ENCODE measurements around the gene WT1. TPM values are rescaled to one million over a fixed set of nuclear protein-coding genes. Genes with fewer than 3 reads are reported as not detected.
"Not testable (repeated sequence)": the region's sequence is repeated elsewhere in the genome, so short reads cannot be mapped to it uniquely, and the experiment has no call there.

Gene WT1
- total RNA-seq, result not detected
- polyA plus RNA-seq, result not detected

DNA sequence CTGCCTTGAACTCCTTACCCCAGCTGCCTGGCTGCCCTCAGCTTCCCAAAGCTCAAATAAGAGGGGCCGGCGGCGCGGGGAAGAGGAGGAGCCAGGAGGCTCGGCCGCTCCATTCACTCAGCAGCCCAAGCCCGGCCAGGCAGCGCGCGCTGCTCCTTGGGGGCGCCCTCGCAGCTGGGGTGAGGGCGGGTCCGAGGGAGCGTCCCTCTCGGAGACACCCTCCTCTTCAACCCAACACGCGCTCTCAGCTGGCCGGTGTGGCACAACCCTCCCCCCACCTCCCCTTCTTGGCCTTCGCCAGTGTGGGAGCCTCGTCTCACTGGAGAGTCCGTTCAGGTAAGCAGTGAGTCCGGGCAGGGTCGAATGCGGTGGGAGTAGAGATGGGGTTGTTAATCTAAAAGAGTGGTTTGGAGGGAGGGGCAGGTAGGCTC lies at the start of gene WT1:
Gene WT1 (minus strand): TSS at position 29 of the 431 bp plus-strand sequence.
- DNase-seq, result no peak
- no peak within 1 kb of the TSS for H3K27ac Mint-ChIP-seq
- H3K4me1 Mint-ChIP-seq, result peaks cover 21 to 67% (median 46%) of the 10 kb centered on the region in 4 donors
- H3K9me3 Mint-ChIP-seq, result peaks cover 0 to 7% (median 0%) of the 10 kb centered on the region in 8 donors
- no peak within 1 kb of the TSS for H3K27ac ChIP-seq (ENCODE audit: low read depth, low read length)
- ChIA-PET POLR2A (ENCODE audit: partially characterized antibody) (no interaction called here), CTCF (ENCODE audit: partially characterized antibody) (no interaction called here)
- H3K36me3 Mint-ChIP-seq, result no peaks in the 10 kb centered on the region
- H3K9me3 ChIP-seq (ENCODE audit: control insufficient read depth in 1 of 2, low read length in 2 of 2), result no peaks in the 10 kb centered on the region
- H3K4me3 Mint-ChIP-seq, result peak within 1 kb of the TSS in 7 of 8 donors; percentile 48 to 82 (median 71)
- H3K27me3 Mint-ChIP-seq, result peaks cover 63 to 65% of the 10 kb centered on the region in 2 donors
- intact Hi-C loops (cut with micrococcal nuclease), result no loop called here
- H3K36me3 ChIP-seq (ENCODE audit: insufficient read depth, low read length), result no peaks in the 10 kb centered on the region
- H3K27me3 ChIP-seq (ENCODE audit: insufficient read depth, low read length), result peaks cover 68% of the 10 kb centered on the region
- H3K4me1 ChIP-seq (ENCODE audit: insufficient read depth, low read length), result peaks cover 60% of the 10 kb centered on the region
- H3K4me3 ChIP-seq (ENCODE audit: low read length in 2 of 2), result no peak within 1 kb of the TSS

- intact Hi-C loops (cut with micrococcal nuclease), result no loop called here
- Histone ChIP-seq H3K4me1 (ENCODE audit: insufficient read depth, low read length) (no peaks in the 10 kb centered on the region), H3K4me3 (ENCODE audit: low read length in 2 of 2) (no peak overlapping the region), H3K27ac (ENCODE audit: low read depth, low read length) (no peak overlapping the region), H3K27me3 (ENCODE audit: insufficient read depth, low read length) (no peaks in the 10 kb centered on the region), H3K9me3 (ENCODE audit: control insufficient read depth in 1 of 2, low read length in 2 of 2) (no peaks in the 10 kb centered on the region), H3K36me3 (ENCODE audit: insufficient read depth, low read length) (no peaks in the 10 kb centered on the region)
- Mint-ChIP-seq H3K36me3 (no peaks in the 10 kb centered on the region), H3K27me3 (peaks cover 0 to 3% of the 10 kb centered on the region in 2 donors), H3K27ac (no peak overlapping the region), H3K4me1 (no peaks in the 10 kb centered on the region), H3K4me3 (no peak overlapping the region), H3K9me3 (no peaks in the 10 kb centered on the region)
- no peak for DNase-seq
- CTCF ChIA-PET (ENCODE audit: partially characterized antibody), result no interaction called here
- POLR2A ChIA-PET (ENCODE audit: partially characterized antibody), result no interaction called here
Measured at GRCh38 chr11:32479291-32479690, 44.0 kb upstream of the WT1 start.

DNA sequence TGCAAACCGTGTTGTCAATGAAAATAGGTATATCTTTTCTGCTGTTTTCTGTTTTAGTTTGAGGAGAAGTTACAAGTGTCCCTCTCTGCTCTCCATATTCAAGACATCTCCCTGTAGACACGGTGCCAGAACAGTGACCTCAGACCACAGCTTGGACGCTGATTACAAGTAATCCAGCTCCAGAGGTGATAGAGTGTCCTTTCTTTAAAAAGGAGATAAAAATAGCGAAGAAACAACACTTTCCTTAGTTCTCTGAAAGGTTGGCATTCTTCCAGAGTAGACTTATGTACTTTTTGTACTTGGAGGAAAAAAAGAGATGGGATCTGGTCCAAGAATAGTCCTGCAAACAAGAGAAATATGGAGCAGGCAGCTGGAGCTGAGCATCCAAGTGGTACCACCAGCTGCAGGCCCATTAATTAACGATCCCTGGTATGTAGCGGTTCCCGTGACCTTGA lies 43.0 kb upstream of the WT1 start:
- ChIA-PET POLR2A (ENCODE audit: partially characterized antibody) (no interaction called here), CTCF (ENCODE audit: partially characterized antibody) (no interaction called here)
- no peak overlapping the region for H3K4me3 ChIP-seq (ENCODE audit: low read length in 2 of 2)
- DNase-seq, result no peak
- no peak overlapping the region for H3K4me3 Mint-ChIP-seq
- H3K27me3 Mint-ChIP-seq, result peaks cover 3 to 5% of the 10 kb centered on the region in 2 donors
- no peaks in the 10 kb centered on the region for H3K4me1 ChIP-seq (ENCODE audit: insufficient read depth, low read length)
- no peak overlapping the region for H3K27ac ChIP-seq (ENCODE audit: low read depth, low read length)
- no peak overlapping the region for H3K27ac Mint-ChIP-seq
- no peaks in the 10 kb centered on the region for H3K27me3 ChIP-seq (ENCODE audit: insufficient read depth, low read length)
- no peaks in the 10 kb centered on the region for H3K36me3 ChIP-seq (ENCODE audit: insufficient read depth, low read length)
- H3K36me3 Mint-ChIP-seq, result no peaks in the 10 kb centered on the region
- intact Hi-C loops (cut with micrococcal nuclease), result no loop called here
- no peaks in the 10 kb centered on the region for H3K4me1 Mint-ChIP-seq
- no peaks in the 10 kb centered on the region for H3K9me3 ChIP-seq (ENCODE audit: control insufficient read depth in 1 of 2, low read length in 2 of 2)
- H3K9me3 Mint-ChIP-seq, result no peaks in the 10 kb centered on the region

GRCh38 chr11:32473282-32473909 lies 38.1 kb upstream of the WT1 start:
- POLR2A ChIA-PET (ENCODE audit: partially characterized antibody), result no interaction called here
- Histone ChIP-seq H3K9me3 (ENCODE audit: control insufficient read depth in 1 of 2, low read length in 2 of 2) (no peaks in the 10 kb centered on the region), H3K4me1 (ENCODE audit: insufficient read depth, low read length) (no peaks in the 10 kb centered on the region), H3K36me3 (ENCODE audit: insufficient read depth, low read length) (no peaks in the 10 kb centered on the region), H3K4me3 (ENCODE audit: low read length in 2 of 2) (no peak overlapping the region), H3K27ac (ENCODE audit: low read depth, low read length) (no peak overlapping the region), H3K27me3 (ENCODE audit: insufficient read depth, low read length) (no peaks in the 10 kb centered on the region)
- no peak overlapping the region for H3K4me3 Mint-ChIP-seq
- no peaks in the 10 kb centered on the region for H3K9me3 Mint-ChIP-seq
- H3K27me3 Mint-ChIP-seq, result peaks cover 3 to 14% of the 10 kb centered on the region in 2 donors
- DNase-seq, result no peak
- no peak overlapping the region for H3K27ac Mint-ChIP-seq
- CTCF ChIA-PET (ENCODE audit: partially characterized antibody), result no interaction called here
- intact Hi-C loops (cut with micrococcal nuclease), result no loop called here
- H3K4me1 Mint-ChIP-seq, result no peaks in the 10 kb centered on the region
- H3K36me3 Mint-ChIP-seq, result no peaks in the 10 kb centered on the region

GRCh38 chr11:32472226-32472625 lies 36.9 kb upstream of the WT1 start:
- H3K9me3 ChIP-seq (ENCODE audit: control insufficient read depth in 1 of 2, low read length in 2 of 2), result no peaks in the 10 kb centered on the region
- POLR2A ChIA-PET (ENCODE audit: partially characterized antibody), result no interaction called here
- no peak overlapping the region for H3K4me3 Mint-ChIP-seq
- H3K27me3 ChIP-seq (ENCODE audit: insufficient read depth, low read length), result no peaks in the 10 kb centered on the region
- peaks cover 3 to 14% of the 10 kb centered on the region in 2 donors for H3K27me3 Mint-ChIP-seq
- H3K9me3 Mint-ChIP-seq, result no peaks in the 10 kb centered on the region
- no peak overlapping the region for H3K27ac ChIP-seq (ENCODE audit: low read depth, low read length)
- no peaks in the 10 kb centered on the region for H3K36me3 Mint-ChIP-seq
- no peak overlapping the region for H3K4me3 ChIP-seq (ENCODE audit: low read length in 2 of 2)
- intact Hi-C loops (cut with micrococcal nuclease), result no loop called here
- no peaks in the 10 kb centered on the region for H3K4me1 ChIP-seq (ENCODE audit: insufficient read depth, low read length)
- no peaks in the 10 kb centered on the region for H3K4me1 Mint-ChIP-seq
- no peaks in the 10 kb centered on the region for H3K36me3 ChIP-seq (ENCODE audit: insufficient read depth, low read length)
- DNase-seq, result no peak
- CTCF ChIA-PET (ENCODE audit: partially characterized antibody), result no interaction called here
- H3K27ac Mint-ChIP-seq, result no peak overlapping the region

DNA sequence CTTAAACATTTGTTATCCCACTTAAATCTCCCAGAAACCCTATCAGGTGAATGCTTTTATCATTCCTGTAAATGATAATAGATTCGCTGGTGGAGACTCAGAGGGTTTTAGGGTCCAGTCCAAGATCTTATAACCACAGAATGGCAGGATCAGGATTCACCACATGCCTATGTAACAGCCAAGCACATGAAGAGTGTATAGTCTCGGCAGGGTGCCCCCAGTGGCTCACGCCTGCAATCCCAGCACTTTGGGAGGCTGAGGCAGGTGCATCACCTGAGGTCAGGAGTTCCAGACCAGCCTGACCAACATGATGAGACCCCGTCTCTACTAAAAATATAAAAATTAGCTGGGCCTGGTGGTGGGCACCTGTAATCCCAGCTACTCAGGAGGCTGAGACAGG lies 36.2 kb upstream of the WT1 start:
- POLR2A ChIA-PET (ENCODE audit: partially characterized antibody); H3K9me3 Mint-ChIP-seq; H3K36me3 Mint-ChIP-seq; H3K27me3 ChIP-seq (ENCODE audit: insufficient read depth, low read length); H3K36me3 ChIP-seq (ENCODE audit: insufficient read depth, low read length); H3K4me1 Mint-ChIP-seq; CTCF ChIA-PET (ENCODE audit: partially characterized antibody); H3K4me3 ChIP-seq (ENCODE audit: low read length in 2 of 2); H3K4me1 ChIP-seq (ENCODE audit: insufficient read depth, low read length); H3K9me3 ChIP-seq (ENCODE audit: control insufficient read depth in 1 of 2, low read length in 2 of 2); H3K4me3 Mint-ChIP-seq; intact Hi-C loops (cut with micrococcal nuclease); H3K27ac Mint-ChIP-seq; H3K27ac ChIP-seq (ENCODE audit: low read depth, low read length); DNase-seq: not testable (repeated sequence)
- peaks cover 3 to 14% of the 10 kb centered on the region in 2 donors for H3K27me3 Mint-ChIP-seq

GRCh38 chr11:32469791-32470190 lies 34.5 kb upstream of the WT1 start:
- Mint-ChIP-seq H3K27ac (peak overlapping the region in 1 of 7 donors; percentile 1), H3K27me3 (peaks cover 3 to 14% of the 10 kb centered on the region in 2 donors), H3K4me3 (no peak overlapping the region), H3K36me3 (no peaks in the 10 kb centered on the region), H3K9me3 (no peaks in the 10 kb centered on the region), H3K4me1 (no peaks in the 10 kb centered on the region)
- Histone ChIP-seq H3K9me3 (ENCODE audit: control insufficient read depth in 1 of 2, low read length in 2 of 2) (no peaks in the 10 kb centered on the region), H3K4me3 (ENCODE audit: low read length in 2 of 2) (no peak overlapping the region), H3K27me3 (ENCODE audit: insufficient read depth, low read length) (no peaks in the 10 kb centered on the region), H3K36me3 (ENCODE audit: insufficient read depth, low read length) (no peaks in the 10 kb centered on the region), H3K27ac (ENCODE audit: low read depth, low read length) (no peak overlapping the region), H3K4me1 (ENCODE audit: insufficient read depth, low read length) (no peaks in the 10 kb centered on the region)
- intact Hi-C loops (cut with micrococcal nuclease), result no loop called here
- DNase-seq, result no peak
- POLR2A ChIA-PET (ENCODE audit: partially characterized antibody), result no interaction called here
- CTCF ChIA-PET (ENCODE audit: partially characterized antibody), result interaction anchor here (0.6 kb wide), 1 partner anchor 62 kb away, joined by 4 read pairs; no protein-coding TSS in a partner anchor
